ENCODE measurements around the gene POU4F1. TPM values are rescaled to one million over a fixed set of nuclear protein-coding genes. Genes with fewer than 3 reads are reported as not detected.

POU4F1 gene
- polyA plus RNA-seq, 1 donor from 2014 or later, result not detected

- Histone ChIP-seq H3K4me3 (ENCODE audit: low read length) (no peak overlapping the region), H3K79me2 (replicated peaks; ENCODE audit: insufficient read depth, low read length) (no peaks in the 10 kb centered on the region), H3K9me3 (ENCODE audit: low read length) (no peaks in the 10 kb centered on the region), H3F3A (ENCODE audit: insufficient read depth, low read length, poor library complexity, severe bottlenecking) (no peaks in the 10 kb centered on the region), H3K36me3 (ENCODE audit: insufficient read depth, low read length) (no peaks in the 10 kb centered on the region), H3K27ac (ENCODE audit: low read length) (no peak overlapping the region), H3K9me2 (ENCODE audit: insufficient read depth, low read length) (no peaks in the 10 kb centered on the region), H4K20me1 (ENCODE audit: insufficient read depth) (no peaks in the 10 kb centered on the region), H2AFZ (ENCODE audit: low read depth, low read length) (no peak overlapping the region), H3K9ac (ENCODE audit: low read length) (no peak overlapping the region), H3K27me3 (ENCODE audit: insufficient read depth, low read depth, low read length) (peaks cover 96% of the 10 kb centered on the region), H3K4me2 (ENCODE audit: low read length) (no peak overlapping the region)
- TF ChIP-seq POLR2AphosphoS5 (IDR thresholded peaks at IDR 0.05) (peak; percentile 64), EP300 (conservative IDR thresholded peaks at IDR 0.05; ENCODE audit: poor library complexity, severe bottlenecking) (no peak)
- TF ChIP-seq, protein P1, sequence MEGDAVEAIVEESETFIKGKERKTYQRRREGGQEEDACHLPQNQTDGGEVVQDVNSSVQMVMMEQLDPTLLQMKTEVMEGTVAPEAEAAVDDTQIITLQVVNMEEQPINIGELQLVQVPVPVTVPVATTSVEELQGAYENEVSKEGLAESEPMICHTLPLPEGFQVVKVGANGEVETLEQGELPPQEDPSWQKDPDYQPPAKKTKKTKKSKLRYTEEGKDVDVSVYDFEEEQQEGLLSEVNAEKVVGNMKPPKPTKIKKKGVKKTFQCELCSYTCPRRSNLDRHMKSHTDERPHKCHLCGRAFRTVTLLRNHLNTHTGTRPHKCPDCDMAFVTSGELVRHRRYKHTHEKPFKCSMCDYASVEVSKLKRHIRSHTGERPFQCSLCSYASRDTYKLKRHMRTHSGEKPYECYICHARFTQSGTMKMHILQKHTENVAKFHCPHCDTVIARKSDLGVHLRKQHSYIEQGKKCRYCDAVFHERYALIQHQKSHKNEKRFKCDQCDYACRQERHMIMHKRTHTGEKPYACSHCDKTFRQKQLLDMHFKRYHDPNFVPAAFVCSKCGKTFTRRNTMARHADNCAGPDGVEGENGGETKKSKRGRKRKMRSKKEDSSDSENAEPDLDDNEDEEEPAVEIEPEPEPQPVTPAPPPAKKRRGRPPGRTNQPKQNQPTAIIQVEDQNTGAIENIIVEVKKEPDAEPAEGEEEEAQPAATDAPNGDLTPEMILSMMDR (IDR thresholded peaks at IDR 0.05; ENCODE audit: poor library complexity, severe bottlenecking), result no peak
Measured at GRCh38 chr13:78598966-78599644, 4.2 kb downstream of the POU4F1 start.

GRCh38 chr13:78598116-78598781 is 5.1 kb downstream of the POU4F1 start:
- H2AFZ ChIP-seq (ENCODE audit: low read depth, low read length), result no peak overlapping the region
- no peak overlapping the region for H3K4me3 ChIP-seq (ENCODE audit: low read length)
- H3F3A ChIP-seq (ENCODE audit: insufficient read depth, low read length, poor library complexity, severe bottlenecking), result no peaks in the 10 kb centered on the region
- no peaks in the 10 kb centered on the region for H3K9me2 ChIP-seq (ENCODE audit: insufficient read depth, low read length)
- no peaks in the 10 kb centered on the region for H4K20me1 ChIP-seq (ENCODE audit: insufficient read depth)
- no peaks in the 10 kb centered on the region for H3K9me3 ChIP-seq (ENCODE audit: low read length)
- no peak overlapping the region for H3K9ac ChIP-seq (ENCODE audit: low read length)
- TF ChIP-seq TAF1 (IDR thresholded peaks at IDR 0.05; ENCODE audit: low read depth) (no peak), RAD21 (conservative IDR thresholded peaks at IDR 0.05) (no peak)
- TF ChIP-seq, protein P2, sequence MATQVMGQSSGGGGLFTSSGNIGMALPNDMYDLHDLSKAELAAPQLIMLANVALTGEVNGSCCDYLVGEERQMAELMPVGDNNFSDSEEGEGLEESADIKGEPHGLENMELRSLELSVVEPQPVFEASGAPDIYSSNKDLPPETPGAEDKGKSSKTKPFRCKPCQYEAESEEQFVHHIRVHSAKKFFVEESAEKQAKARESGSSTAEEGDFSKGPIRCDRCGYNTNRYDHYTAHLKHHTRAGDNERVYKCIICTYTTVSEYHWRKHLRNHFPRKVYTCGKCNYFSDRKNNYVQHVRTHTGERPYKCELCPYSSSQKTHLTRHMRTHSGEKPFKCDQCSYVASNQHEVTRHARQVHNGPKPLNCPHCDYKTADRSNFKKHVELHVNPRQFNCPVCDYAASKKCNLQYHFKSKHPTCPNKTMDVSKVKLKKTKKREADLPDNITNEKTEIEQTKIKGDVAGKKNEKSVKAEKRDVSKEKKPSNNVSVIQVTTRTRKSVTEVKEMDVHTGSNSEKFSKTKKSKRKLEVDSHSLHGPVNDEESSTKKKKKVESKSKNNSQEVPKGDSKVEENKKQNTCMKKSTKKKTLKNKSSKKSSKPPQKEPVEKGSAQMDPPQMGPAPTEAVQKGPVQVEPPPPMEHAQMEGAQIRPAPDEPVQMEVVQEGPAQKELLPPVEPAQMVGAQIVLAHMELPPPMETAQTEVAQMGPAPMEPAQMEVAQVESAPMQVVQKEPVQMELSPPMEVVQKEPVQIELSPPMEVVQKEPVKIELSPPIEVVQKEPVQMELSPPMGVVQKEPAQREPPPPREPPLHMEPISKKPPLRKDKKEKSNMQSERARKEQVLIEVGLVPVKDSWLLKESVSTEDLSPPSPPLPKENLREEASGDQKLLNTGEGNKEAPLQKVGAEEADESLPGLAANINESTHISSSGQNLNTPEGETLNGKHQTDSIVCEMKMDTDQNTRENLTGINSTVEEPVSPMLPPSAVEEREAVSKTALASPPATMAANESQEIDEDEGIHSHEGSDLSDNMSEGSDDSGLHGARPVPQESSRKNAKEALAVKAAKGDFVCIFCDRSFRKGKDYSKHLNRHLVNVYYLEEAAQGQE (IDR thresholded peaks at IDR 0.05; ENCODE audit: borderline replicate concordance), result no peak
- peaks cover 96% of the 10 kb centered on the region for H3K27me3 ChIP-seq (ENCODE audit: insufficient read depth, low read depth, low read length)
- no peak overlapping the region for H3K4me2 ChIP-seq (ENCODE audit: low read length)
- no peaks in the 10 kb centered on the region for H3K79me2 ChIP-seq (replicated peaks; ENCODE audit: insufficient read depth, low read length)
- no peaks in the 10 kb centered on the region for H3K36me3 ChIP-seq (ENCODE audit: insufficient read depth, low read length)
- H3K27ac ChIP-seq (ENCODE audit: low read length), result no peak overlapping the region

- H3K9me3 ChIP-seq (ENCODE audit: low read length), result no peaks in the 10 kb centered on the region
- no peaks in the 10 kb centered on the region for H3K79me2 ChIP-seq (replicated peaks; ENCODE audit: insufficient read depth, low read length)
- no peaks in the 10 kb centered on the region for H4K20me1 ChIP-seq (ENCODE audit: insufficient read depth)
- no peak overlapping the region for H2AFZ ChIP-seq (ENCODE audit: low read depth, low read length)
- TF ChIP-seq MXI1 (conservative IDR thresholded peaks at IDR 0.05; ENCODE audit: poor library complexity, severe bottlenecking) (no peak), RAD21 (conservative IDR thresholded peaks at IDR 0.05) (no peak), EZH2 (IDR thresholded peaks at IDR 0.05; ENCODE audit: borderline replicate concordance, insufficient read depth, low read length, poor library complexity, severe bottlenecking) (no peak), TAF1 (IDR thresholded peaks at IDR 0.05; ENCODE audit: low read depth) (no peak), POLR2AphosphoS5 (IDR thresholded peaks at IDR 0.05) (no peak), EP300 (conservative IDR thresholded peaks at IDR 0.05; ENCODE audit: poor library complexity, severe bottlenecking) (no peak), SMC3 (conservative IDR thresholded peaks at IDR 0.05; ENCODE audit: poor library complexity) (no peak)
- TF ChIP-seq, protein P2 (IDR thresholded peaks at IDR 0.05; ENCODE audit: borderline replicate concordance), result no peak
- TF ChIP-seq, protein P1 (IDR thresholded peaks at IDR 0.05; ENCODE audit: poor library complexity, severe bottlenecking), result no peak
- no peak overlapping the region for H3K9ac ChIP-seq (ENCODE audit: low read length)
- H3K27ac ChIP-seq (ENCODE audit: low read length), result no peak overlapping the region
- H3K4me2 ChIP-seq (ENCODE audit: low read length), result no peak overlapping the region
- no peaks in the 10 kb centered on the region for H3K36me3 ChIP-seq (ENCODE audit: insufficient read depth, low read length)
- H3K9me2 ChIP-seq (ENCODE audit: insufficient read depth, low read length), result no peaks in the 10 kb centered on the region
- H3K4me3 ChIP-seq (ENCODE audit: low read length), result no peak overlapping the region
- H3F3A ChIP-seq (ENCODE audit: insufficient read depth, low read length, poor library complexity, severe bottlenecking), result no peaks in the 10 kb centered on the region
- H3K27me3 ChIP-seq (ENCODE audit: insufficient read depth, low read depth, low read length), result peaks cover 96% of the 10 kb centered on the region
Measured at GRCh38 chr13:78597602-78597932, 5.8 kb downstream of the POU4F1 start.
